ENCODE data around the gene MRPL21. TPM values are rescaled to one million over a fixed set of nuclear protein-coding genes. Genes with fewer than 3 reads are reported as not detected.
"Not testable (repeated sequence)": the region's sequence is repeated elsewhere in the genome, so short reads cannot be mapped to it uniquely, and the experiment has no call there.

Gene MRPL21
- total and polyA plus RNA-seq, 2 of the 8 experiments (the other 6 are each of a cell fraction or from before 2014, with no cell fraction given): 102 to 107 TPM

DNA sequence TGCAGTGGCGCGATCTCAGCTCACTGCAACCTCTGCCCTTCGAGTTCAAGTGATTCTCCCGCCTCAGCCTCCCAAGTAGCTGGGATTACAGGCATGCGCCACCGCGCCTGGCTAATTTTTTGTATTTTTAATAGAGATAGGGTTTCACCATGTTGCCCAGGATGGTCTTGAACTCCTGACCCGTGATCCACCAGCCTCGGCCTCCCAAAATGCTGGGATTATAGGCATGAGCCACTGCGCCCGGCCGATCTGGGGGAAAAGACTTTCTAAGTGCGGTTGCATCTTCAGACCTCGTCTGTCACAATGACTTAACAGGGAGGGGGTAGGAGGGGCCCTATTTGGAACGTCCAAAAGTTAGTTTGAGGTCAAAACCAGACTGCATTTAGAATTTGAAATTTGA is 18.8 kb downstream of the MRPL21 start:
- H4K5ac ChIP-seq (ENCODE audit: insufficient read length, low read depth, low read length); H2BK120ac ChIP-seq (replicated peaks; ENCODE audit: low read depth, low read length); H2BK12ac ChIP-seq (ENCODE audit: low read depth, low read length); H3K56ac ChIP-seq (replicated peaks; ENCODE audit: insufficient read length, low read depth, low read length); H3K23me2 ChIP-seq (ENCODE audit: low read depth, low read length); H2BK20ac ChIP-seq (ENCODE audit: low read length); H3K4ac ChIP-seq (replicated peaks; ENCODE audit: insufficient read length, low read depth, low read length); H3K14ac ChIP-seq (ENCODE audit: insufficient read length); H3K23ac ChIP-seq (ENCODE audit: insufficient read length); H2BK5ac ChIP-seq (ENCODE audit: low read depth, low read length); FAIRE-seq; H3K9ac ChIP-seq (replicated peaks in 1 of 4; ENCODE audit: extremely low read depth in 1 of 4, low read depth in 3 of 4, low read length in 3 of 4); H3K9me3 ChIP-seq (ENCODE audit: insufficient read depth in 2 of 2, low read depth in 1 of 2, low read length in 1 of 2); H3K79me2 ChIP-seq (ENCODE audit: control insufficient read depth in 1 of 2, insufficient read depth in 2 of 2, low read length in 2 of 2); H3K36me3 ChIP-seq (ENCODE audit: control insufficient read depth in 2 of 4, insufficient read depth in 4 of 4, low read length in 3 of 4); H3K4me1 ChIP-seq (replicated peaks in 1 of 4; ENCODE audit: control insufficient read depth in 3 of 4, insufficient read depth in 4 of 4, low read length in 3 of 4); H4K8ac ChIP-seq (ENCODE audit: extremely low read depth, insufficient read depth, low read length); H3K4me2 ChIP-seq (ENCODE audit: insufficient read depth in 1 of 2, low read depth in 2 of 2, low read length in 2 of 2); CTCF ChIA-PET (ENCODE audit: partially characterized antibody); DNase-seq (ENCODE audit: low read depth in 1 of 2, low spot score in 2 of 2); H3K27me3 ChIP-seq (replicated peaks in 1 of 4; ENCODE audit: control insufficient read depth in 3 of 4, extremely low read depth in 1 of 4, insufficient read depth in 3 of 4, low read length in 3 of 4); H2BK15ac ChIP-seq (ENCODE audit: low read length); H3K27ac ChIP-seq (ENCODE audit: low read depth, low read length); H4K20me1 ChIP-seq (replicated peaks in 1 of 2; ENCODE audit: control insufficient read depth in 1 of 2, insufficient read depth in 2 of 2, low read length in 2 of 2); H4K91ac ChIP-seq (replicated peaks; ENCODE audit: insufficient read length, low read length); H3K18ac ChIP-seq (ENCODE audit: extremely low read depth, low read length); H3K4me3 ChIP-seq (ENCODE audit: extremely low read depth in 1 of 4, insufficient read depth in 2 of 4, low read depth in 3 of 4, low read length in 4 of 4); H2AK5ac ChIP-seq (ENCODE audit: low read depth, low read length); H2AFZ ChIP-seq (ENCODE audit: low read length); POLR2A ChIA-PET (ENCODE audit: partially characterized antibody); H3K79me1 ChIP-seq (ENCODE audit: low read depth, low read length): not testable (repeated sequence)
- 91% methylated on average over 15 of the region's 15 CpGs; no CpG with 5 or more reads in 1 of the 2 experiments for WGBS, 2 experiments (ENCODE audit: extremely low coverage in 1 of 2, insufficient coverage in 1 of 2, insufficient read length in 1 of 2, insufficient replicate concordance in 2 of 2, low coverage in 1 of 2, low lambda C conversion rate in 2 of 2, missing lambda C conversion rate in 1 of 2)
